Esophagus muscularis mucosa (tissue), 4 donors: ENCODE data around the gene AUTS2.

Source experiments
- CTCF ChIP-seq, 3 experiments: fragments of 200-600 bp in 2 of 3; fragments of 450-650 bp in 1 of 3; sonication (generic) in 2 of 3; IDR thresholded peaks; one replicate each; pipeline ENCODE4 v1.5.1; 2017 to 2019; ENCODE audit warnings: antibody characterized with exemption in 3 of 3, mild to moderate bottlenecking in 2 of 3, moderate library complexity in 1 of 3
- EP300 ChIP-seq: sonication (generic); formaldehyde crosslinking; IDR thresholded peaks from one replicate; pipeline ENCODE4 v1.6.1; 2017; ENCODE audit warnings: antibody characterized with exemption
- POLR2AphosphoS5 ChIP-seq, 2 donors: sonication (generic); formaldehyde crosslinking; IDR thresholded peaks; one replicate each; pipeline ENCODE4 v1.6.1; 2017; ENCODE audit warnings: antibody characterized with exemption in 2 of 2

- no peak for TF ChIP-seq CTCF (IDR thresholded peaks at IDR 0.05)
- no peak for TF ChIP-seq EP300
- no peak for TF ChIP-seq POLR2AphosphoS5 (IDR thresholded peaks at IDR 0.05)
Observed at GRCh38 chr7:70177166-70177565, 578.9 kb downstream of the AUTS2 start.
